Stimulated activated CD4-positive, alpha-beta T cell treated with anti-CD3 and anti-CD28 coated beads, Interleukin-12 subunit alpha, Interleukin-12 subunit beta, amount 100 ng/mL, for 4 hours (primary cell): ENCODE measurements around the gene ISG20.
"Not testable (repeated sequence)": the region's sequence is repeated elsewhere in the genome, so short reads cannot be mapped to it uniquely, and the experiment has no call there.

Experiments
- DNase-seq: peaks from one replicate; pipeline ENCODE4 v3.0.0-alpha.2; 2020

Gene ISG20

DNA sequence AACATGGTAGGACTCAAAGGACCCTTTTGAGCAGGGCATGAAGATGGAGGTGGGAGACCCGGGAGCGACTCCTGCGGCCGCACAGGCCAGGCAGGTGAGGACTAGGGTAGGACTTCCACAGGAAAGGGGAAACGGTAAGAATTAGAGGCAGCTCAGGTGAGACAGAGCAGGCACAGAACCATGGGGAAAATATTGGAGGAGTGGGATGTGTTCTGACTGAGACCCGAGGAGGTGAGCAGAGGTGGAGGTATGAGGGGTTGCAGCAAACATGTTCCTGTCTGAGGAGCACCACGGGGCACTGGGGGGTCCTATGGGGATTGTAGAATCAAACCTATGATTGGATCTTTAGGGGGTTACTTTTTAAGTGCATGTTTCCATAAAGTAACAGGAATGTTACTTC lies 1.4 kb upstream of the ISG20 start:
- no peak for DNase-seq

DNA sequence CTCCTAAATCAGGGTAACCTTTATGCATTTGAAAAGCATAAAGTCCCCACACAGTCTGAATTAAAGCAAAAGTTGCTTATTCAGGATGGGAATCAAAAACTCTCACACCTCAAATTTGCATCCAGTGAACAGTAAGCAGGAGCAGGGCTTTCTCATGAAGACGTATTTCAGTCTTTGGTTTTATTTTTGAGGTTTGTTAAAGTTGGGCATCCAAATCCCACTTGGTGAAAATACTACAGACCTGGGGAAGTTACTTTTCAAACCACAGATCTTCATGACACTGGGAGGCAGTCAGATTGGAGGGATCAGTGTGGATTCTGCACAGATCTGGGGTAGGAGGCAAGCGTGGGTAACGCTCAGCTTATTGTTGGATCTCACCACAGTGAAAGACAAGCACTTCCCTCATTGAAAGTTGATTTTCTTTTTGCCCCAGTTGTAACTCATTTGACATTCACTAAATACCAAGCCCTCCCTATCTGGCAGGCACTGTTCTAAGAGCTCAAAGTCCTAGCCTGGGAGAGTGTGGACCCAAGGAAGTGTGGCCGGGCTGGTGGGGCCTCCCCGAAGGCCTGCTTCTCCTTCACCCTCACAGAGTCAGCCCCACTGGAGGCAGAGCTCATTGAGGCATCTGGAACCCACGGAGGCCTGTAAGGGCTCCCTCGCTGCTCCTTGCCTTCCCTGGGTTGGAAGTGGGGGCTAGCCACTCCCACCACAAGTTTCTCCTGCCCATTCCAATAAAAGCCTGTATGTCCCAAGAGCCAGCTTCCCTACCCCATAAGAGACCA lies 783 bp upstream of the ISG20 start:
- no peak for DNase-seq

DNA sequence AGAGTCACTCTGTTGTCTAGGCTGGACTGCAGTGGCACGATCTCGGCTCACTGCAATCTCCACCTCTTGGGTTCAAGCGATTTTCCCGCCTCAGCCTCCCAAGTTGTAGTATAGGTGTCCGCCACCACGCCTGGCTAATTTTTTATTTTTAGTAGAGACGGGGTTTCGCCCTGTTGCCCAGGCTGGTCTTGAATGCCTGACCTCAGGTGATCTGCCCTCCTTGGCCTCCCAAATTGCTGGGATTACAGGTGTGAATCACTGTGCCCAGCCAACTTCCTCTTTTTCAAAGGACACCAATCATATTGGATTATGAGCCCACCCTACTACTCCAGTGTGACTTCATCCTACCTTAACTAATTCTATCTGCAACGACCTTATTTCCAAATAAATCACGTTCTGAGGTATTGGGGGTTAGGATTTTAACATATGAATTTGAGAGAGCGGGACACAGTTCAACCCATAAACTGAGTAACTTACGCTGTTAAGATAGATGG lies 3.2 kb downstream of the ISG20 start:
- DNase-seq = no peak

DNA sequence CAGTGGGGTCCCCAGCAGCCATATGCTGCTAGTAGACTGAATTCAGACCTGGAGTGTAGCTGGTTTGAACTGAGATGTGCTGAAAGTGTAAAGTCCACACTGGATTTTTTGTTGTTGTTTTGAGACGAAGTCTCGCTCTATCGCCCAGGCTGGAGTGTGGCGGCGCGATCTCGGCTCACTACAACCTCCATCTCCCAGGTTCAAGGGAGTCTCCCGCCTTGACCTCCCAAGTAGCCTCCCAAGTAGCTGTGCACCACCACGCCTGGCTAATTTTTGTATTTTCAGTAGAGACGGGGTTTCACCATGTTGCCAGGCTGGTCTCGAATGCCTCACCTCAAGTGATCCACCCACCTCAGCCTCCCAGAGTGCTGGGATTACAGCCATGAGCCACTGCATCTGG lies 3.7 kb downstream of the ISG20 start:
- DNase-seq = not testable (repeated sequence)

DNA sequence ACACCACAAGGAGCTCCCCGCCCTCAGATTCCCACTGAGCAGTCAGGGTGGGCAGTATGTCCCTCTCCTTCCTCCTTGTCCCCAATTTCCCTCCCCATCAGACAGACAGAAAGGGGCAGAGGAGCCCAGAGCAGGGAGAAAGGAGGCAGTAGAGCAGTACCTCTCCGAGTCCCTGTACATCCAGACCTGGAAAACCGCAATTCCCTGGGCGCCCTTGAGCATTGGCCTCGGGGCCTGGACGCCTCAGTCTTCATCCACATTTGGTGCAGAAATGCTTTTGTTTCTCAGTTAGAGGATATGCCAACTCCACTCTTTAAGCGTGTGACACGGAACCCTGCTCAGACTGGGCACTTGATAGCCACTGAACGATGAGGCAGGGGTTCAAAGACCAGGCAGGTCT lies 5.9 kb downstream of the ISG20 start:
- no peak for DNase-seq

DNA sequence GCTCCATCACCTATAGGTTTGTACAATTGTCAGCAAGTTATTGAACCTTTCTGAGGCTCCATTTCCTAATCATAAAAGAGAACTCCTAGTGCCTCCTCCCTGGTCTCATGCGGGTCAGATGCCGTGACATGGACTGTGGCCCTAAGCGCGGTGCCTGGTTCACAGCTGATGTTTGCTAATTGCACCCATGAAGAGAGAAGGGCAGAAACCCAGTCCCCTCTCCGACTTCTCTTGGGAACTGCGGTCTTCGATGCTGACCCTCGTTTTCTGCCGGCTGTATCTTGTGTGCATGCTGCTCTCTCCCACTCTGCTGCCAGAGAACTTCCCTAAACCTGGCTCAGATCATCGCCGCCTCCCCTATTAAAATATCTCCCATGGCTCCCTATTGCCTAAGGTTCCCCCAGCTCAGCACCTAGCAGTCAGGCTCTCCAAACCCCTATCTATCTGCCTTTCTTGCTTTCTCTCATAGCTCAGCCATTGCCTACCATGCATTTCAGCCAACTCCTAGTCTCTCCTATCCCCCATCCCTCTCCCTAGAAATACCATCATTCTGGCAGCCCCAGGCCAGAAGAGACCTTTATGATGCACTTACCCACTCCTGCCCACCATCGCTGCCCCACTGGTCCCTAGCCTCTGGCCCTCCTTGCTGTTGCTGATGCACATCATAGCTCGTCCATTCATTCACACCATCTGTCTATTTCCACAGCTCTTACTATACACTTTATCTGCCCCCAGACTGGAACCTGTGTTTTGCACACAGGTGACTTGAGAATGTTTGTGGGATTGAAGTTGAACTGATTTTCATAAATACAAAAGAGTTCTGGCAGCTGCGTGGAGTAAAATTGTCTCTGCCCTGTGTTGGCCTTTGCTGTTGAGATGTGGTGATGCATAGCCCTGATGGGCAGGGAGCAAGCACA lies 6.6 kb downstream of the ISG20 start:
- DNase-seq = no peak

DNA sequence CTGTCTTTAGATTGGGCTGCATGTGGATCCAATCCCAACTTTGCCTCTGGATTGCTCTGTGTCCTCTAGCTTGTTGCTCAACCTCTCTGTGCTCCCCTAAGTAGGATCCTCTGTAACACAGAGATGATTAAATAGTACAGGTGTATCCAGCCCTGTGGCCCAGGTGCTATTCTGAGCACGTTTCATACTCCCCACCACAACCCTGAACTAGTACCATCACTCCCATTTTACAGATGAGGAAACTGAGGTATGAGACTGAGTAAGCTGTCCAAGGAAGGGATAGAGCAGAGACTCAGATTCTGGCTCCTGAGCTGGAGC lies 7.2 kb downstream of the ISG20 start:
- no peak for DNase-seq

DNA sequence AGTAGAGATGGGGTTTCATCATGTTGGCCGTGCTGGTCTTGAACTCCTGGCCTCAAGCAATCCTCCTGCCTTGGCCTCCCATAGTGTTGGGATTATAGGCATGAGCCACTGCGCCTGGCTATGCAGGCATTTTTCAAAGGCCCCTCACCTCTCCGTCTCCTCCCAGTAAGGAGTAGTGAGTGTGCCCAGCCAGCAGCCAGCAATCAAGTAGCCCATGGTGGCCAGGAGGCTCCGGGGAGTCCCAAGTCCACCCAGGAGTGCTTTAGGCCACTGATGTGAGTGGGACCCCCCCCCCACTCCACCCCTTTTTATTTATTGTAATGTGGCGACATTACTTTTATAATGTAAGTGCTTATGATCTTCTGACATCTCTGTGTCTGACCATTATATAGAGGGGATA lies 8.1 kb downstream of the ISG20 start:
- DNase-seq = no peak

DNA sequence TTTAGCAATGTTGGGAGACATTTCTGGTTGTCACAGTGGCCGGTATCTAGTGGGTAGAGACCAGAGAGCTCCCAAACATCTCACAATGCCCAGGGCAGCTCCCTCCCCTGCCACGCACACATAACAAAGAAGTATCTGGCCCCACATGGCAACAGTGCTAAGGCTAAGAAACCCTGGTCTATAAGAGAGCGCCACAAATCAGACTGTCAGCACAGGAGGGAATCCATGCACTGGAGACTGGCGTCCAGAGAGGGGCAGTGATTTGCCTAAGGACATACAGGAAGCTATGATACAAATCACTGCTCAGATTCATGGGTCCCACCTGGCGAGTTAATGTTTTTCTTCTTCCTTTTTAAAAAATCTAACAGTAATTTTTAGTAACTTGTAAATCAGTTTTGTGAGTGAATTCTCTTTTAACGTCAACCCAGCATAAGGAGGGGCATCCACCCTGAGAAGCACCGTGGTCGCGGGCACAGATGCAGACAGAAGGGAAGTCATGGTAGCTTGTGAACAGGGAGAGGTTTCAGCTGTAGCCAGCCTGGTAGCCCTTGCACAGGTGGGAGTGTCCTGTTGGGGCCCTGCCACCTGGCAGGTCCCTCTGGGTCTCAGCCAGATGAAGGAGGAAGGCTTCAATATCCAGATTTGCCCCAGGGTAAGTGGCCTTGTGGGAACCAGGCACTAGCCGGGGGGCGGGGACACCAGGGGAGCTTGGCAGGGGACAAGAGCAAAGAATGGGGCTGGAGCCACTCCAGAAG lies 8.7 kb downstream of the ISG20 start:
- no peak for DNase-seq

DNA sequence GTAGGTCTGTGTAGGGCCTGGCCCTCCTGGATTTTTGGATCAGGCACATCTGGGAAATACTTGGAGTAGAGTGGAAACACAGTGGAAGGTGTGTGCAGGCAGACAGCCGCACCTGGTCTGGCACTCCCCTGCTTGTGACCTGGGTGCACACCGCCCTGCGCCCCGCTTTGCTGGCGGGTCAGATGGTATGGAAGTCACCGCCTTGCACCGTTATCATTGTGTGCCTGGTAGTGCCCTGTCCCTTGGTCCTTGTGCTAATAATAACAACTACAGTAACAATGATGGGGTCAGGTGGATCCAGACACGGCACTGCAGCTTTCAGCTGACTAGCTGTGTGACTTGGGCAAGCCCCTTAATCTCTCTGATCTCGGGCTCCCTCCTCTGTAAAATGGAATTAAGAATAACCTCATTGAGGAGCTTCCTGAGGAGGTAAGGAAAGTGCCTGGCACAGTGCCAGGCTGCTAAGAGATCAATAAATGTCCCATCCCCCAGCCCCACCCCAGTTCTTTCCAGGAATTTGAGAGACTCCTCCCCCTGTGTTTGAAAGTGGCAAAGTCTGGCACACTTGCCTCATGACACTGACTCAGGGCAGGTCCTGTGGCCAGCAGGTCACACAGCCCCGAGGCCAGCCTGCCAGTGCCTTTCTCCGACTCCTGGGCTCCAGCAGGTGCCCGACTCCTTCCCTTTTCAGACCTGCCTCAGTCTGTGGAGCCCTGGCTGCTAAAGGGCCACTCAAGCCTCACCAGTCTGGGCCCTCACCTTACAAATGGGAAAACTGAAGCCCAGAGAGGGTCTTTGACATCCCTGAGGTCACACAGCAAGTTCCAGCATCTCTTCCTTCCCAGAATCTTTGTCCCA lies 9.8 kb downstream of the ISG20 start:
- DNase-seq = no peak

DNA sequence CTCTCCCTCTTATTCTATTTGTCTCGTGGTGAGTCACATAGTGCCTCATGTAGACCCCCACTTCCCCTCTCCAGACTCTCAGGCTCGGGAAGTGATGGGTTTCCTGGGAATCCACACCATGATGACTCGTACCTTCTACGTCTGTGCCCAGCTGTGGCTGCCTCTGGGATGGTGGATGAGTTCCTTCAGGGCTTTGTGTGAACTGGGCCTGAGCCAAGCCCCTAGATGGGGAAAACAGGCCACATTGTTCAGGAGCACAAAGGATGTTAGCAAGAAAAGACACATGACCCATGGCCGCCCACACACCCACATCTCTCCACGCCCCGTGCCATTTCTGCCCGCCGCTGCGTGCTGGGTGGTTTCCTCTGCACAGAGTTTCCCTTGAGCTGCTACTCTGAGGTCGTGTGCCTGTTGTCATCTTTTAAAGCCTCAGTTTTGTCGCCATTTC lies 10.5 kb downstream of the ISG20 start:
- DNase-seq = peak; percentile 68

DNA sequence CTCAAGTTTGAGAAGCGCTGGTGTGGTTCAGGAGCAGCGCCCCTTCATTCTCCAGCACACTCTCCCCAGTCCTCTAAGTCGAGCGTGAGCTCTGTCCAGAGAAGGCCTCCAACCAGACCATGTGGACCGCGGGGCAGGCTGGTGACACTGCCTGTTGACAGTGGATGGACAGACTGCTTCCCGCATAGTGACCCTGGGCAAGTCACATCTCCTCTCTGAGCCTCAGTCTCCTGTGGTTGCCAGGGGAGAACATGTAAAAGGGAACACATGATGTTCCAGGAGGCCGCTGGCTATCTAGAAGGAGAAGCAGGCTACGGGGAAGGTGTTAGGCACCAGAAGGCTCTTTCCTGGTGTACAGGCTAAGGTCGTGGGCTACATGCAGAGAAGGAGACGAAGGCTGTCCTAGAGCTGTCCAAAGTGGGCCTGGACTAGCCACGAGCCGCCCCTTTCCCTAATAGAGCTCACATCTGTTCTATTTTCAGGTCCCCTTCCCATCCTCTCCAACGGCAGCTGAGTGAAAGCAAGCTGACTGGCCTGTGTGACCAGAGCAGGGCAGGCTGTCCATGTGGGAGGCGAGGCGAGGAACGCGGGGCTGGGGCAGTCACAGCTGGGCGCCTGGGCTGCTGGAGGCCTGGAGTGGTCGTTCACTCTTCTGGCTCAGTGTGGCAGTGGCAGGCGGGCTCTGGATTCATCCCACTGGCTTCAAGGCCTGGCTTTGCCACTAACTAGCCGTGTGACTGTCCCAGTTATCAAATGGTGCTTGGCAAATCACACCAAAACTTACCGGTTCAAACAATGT lies 11.1 kb downstream of the ISG20 start:
- no peak for DNase-seq

DNA sequence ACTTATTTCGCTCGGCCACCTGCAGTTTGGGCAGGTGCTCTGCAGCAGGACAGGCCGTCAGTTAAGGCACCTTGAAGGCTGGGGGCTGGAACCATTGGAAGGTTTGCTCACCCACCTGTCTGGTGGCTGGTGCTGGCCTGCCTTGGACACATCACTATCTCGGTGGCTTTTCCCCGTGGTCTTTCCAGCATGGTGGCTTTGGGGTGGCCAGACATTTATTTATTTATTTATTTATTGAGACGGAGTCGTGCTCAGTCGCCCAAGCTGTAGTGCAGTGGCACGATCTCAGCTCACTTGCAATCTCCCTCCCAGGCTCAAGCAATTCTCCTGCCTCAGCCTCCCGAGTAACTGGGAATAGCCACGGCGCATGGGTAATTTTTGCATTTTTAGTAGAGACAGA lies 11.7 kb downstream of the ISG20 start:
- no peak for DNase-seq

DNA sequence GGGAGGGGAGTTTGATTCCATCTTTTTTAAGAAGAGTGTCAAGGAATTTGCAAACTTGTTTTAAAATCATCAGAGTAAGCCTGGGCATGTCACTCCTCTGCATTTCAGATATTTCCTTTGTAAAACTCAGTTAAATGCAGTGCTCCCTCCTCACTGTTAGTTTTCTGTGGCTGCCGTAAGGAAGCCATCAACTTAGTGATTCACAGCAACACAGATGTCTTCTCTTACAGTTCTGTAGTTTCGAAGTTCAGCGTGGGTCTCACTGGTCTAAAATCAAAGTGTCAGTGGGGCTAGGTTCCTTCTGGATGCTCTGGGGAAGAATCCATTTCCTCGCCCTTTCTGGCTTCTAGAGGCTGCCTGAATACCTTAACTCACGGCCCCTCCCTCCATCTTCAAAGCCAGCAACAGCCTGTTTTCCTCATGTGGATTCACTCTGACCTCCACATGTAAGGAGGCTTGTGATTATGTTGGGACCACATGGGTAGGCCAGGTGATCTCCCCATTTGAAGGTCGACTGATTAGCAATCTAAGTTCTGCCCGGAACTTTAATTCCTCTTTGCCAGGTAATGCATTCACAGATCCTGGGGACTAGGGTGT lies 12.4 kb downstream of the ISG20 start:
- no peak for DNase-seq

DNA sequence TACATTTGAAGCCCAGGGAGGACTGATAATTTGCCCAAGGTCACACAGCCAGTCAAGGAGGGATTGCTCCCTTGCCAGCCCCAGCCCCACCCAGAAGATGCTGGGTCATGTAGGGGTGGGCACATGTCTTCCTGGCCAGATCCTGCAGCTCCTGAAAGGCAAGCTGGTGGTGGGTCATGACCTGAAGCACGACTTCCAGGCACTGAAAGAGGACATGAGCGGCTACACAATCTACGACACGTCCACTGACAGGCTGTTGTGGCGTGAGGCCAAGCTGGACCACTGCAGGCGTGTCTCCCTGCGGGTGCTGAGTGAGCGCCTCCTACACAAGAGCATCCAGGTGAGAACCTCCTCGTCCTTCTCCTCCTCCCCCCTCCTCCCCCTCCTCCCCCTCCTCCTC lies 13.2 kb downstream of the ISG20 start:
- DNase-seq = no peak

DNA sequence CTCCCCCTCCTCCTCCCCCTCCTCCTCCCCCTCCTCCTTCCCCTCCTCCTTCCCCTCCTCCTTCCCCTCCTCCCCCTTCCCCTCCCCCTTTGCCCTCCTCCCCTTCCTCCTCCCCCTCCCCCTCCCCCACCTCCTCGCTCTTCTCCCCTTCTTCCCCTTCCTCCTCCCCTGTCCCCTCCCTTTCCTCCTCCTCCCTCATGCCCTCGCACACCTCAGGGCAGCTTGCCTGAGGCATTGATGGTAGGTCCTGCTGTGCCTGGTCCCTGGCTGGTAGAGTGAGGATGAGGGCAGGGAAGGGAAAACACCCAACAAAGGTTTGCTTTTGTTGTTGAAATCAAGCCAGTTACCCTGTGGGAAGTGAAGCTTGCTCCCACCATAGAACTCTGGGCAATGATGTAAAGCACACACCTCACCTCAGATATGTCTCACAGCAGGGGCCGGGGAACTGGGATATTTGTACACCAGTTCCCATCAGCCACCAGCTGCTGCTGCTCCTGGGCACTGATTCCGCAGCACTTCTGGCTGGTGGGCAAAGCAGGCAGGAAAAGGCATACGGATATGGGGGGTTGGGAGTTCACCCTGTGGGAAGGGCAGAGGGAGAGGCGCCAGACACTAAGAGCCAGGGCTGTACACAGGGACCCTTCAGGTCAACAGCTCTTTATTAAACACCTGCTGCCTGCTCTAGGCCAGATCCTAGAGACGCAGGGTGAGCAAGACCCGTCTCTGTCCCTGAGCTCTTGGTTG lies 13.8 kb downstream of the ISG20 start:
- no peak for DNase-seq

DNA sequence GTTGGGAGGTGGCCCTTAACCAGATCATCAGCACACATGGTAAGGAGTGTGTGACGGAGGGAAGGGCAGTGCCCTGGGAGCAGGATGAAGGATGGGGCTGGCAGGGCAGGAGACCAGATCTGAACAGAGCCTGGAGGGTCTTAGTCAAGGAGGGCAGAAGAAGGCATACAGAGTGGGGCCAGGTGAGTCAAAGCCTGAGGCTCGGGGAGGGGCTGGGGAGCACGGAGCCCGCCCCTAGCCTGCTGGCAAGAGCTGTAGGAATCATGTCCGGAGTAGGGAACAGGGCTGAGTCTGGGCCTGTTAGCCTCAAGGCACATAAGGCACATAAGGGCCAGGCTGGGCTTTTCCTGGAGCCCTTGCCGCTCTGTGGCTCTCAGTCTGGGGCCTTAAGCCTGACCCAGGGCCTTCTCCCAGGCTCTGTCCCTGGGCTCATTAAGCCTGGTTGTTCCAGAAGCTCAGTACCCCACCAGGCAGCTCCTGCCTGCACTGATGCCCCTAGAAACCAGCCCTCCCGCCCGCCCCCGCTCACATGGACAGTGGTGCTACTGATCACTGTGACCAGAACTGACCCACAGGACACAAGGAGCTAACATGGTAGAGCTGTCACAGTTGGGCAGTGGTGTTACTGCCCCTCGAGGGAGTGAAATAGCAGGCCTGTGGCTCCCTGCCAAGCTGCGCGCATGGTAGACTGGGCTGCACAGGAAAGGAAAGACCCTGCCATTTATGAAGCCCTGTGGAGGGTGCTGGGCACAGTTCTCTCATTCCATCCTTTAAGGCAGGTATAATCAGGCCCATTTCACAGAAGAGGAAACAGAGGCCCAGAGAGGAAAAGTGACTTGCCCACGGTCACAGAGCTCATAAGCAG lies 14.6 kb downstream of the ISG20 start:
- DNase-seq = no peak

DNA sequence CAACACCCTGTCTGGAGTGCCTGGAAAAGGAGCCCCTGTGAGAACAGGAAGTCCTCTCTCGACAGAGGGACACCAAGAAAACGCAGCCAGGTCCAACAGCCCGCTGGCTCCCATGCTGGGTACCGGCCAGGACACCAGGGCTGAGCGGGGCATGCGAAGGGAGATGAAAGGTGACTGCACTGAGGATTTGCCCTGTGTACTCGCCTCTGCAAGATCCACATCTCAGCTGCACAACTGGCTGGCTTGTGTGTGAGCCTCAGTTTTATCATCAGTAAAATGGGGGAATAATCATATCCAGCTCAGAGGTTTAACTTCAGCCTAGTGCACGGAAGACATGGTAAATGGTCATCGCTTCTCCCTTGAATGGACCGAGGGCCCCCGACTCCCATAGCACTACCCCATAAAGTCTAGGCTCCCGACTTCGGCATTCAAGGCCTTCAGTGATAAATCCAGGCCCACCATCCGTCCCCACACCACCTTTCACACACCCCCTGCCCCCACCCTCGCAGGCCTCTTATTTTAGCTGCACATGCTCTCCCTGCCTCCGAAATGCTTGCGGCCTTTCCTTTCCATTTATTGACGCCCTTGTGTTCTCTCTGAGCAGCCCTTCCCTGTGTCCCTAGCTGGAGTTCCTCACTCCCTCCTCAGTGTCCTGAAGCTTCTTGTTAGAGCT lies 15.8 kb downstream of the ISG20 start:
- DNase-seq = no peak

DNA sequence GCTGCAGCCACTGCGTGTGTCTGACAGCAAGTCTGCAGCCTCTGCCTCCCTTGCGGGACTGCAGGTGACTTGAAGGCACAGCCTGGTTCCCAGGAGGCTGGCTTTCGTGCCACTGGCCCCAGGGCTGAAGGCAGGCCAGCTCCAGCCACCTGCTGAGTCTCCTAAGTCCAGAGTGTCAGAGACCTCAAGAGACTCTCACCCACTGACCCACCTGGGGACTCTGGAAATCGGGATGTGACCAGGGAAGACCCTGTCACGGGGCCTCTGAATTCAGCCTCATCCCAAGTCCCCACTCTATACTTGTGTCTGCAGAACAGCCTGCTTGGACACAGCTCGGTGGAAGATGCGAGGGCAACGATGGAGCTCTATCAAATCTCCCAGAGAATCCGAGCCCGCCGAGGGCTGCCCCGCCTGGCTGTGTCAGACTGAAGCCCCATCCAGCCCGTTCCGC lies 16.3 kb downstream of the ISG20 start:
- no peak for DNase-seq
